IMR-90 (cell line): ENCODE measurements around the gene PITHD1. TPM values are rescaled to one million over a fixed set of nuclear protein-coding genes. Genes with fewer than 3 reads are reported as not detected.
A peak's percentile ranks its signal among the peaks of the same experiment; 100 is the strongest.

Source experiments
- ATAC-seq: fragments of 200-7000 bp; cut with Tn5 transposase; 2 replicates; pipeline ENCODE4 v1.9.1; 2020; ENCODE audit warnings: low read depth, mild to moderate bottlenecking, moderate library complexity
- BruUV-seq: library from RNA; stranded (reverse); fragments of 400-500 nt; replicated peaks from 2 replicates; lab custom pipeline; 2021; lab: Mats Ljungman, UMichigan
- CTCF ChIA-PET: fragments of 300-600 bp; formaldehyde crosslinking; extraction: SDS; loops from one replicate; lab custom pipeline; 2021; ENCODE audit warnings: antibody characterized with exemption; lab: Yijun Ruan, JAX
- POLR2A ChIA-PET: fragments of 300-600 bp; sonication (Branson Sonifier 250); formaldehyde crosslinking; loops from one replicate; lab custom pipeline; 2022; ENCODE audit warnings: antibody characterized with exemption; ENCODE audit not compliant: unreplicated experiment; lab: Charles Lee
- DNase-seq: peaks from one replicate; pipeline ENCODE4 v3.0.0; 2013
- H2AFZ ChIP-seq: replicated peaks from 2 replicates; pipeline ENCODE3; 2013; ENCODE audit warnings: low read length, mild to moderate bottlenecking; ENCODE audit not compliant: poor library complexity
- H2AK5ac ChIP-seq: 2 replicates; pipeline ENCODE4 v1.6.1; 2013; ENCODE audit warnings: low read depth, low read length, inconsistent platforms
- H2AK9ac ChIP-seq: replicated peaks from 2 replicates; pipeline ENCODE3; 2013; ENCODE audit warnings: mild to moderate bottlenecking, low read depth, low read length, moderate library complexity; ENCODE audit not compliant: poor library complexity
- H2BK120ac ChIP-seq: 2 replicates; pipeline ENCODE4 v1.6.1; 2013; ENCODE audit warnings: low read depth, low read length, inconsistent platforms
- H2BK15ac ChIP-seq: 3 replicates; pipeline ENCODE4 v1.6.1; 2013; ENCODE audit warnings: low read depth, low read length, inconsistent platforms
- H2BK20ac ChIP-seq: 2 replicates; pipeline ENCODE4 v1.6.1; 2013; ENCODE audit warnings: low read depth, mild to moderate bottlenecking, inconsistent platforms, low read length, moderate library complexity
- H2BK5ac ChIP-seq: 2 replicates; pipeline ENCODE4 v1.6.1; 2013; ENCODE audit warnings: mild to moderate bottlenecking, low read depth, low read length, inconsistent platforms; ENCODE audit not compliant: poor library complexity, severe bottlenecking
- H3K14ac ChIP-seq: replicated peaks from 2 replicates; pipeline ENCODE4 v1.6.1; 2013; ENCODE audit warnings: low read depth, low read length, inconsistent platforms
- H3K18ac ChIP-seq: 2 replicates; pipeline ENCODE4 v1.6.1; 2013; ENCODE audit warnings: low read depth, low read length, control low read depth
- H3K23ac ChIP-seq: 2 replicates; pipeline ENCODE4 v1.6.1; 2013; ENCODE audit warnings: low read depth, low read length, inconsistent platforms
- H3K27ac ChIP-seq: 2 replicates; pipeline ENCODE4 v1.5.1; 2013; ENCODE audit warnings: mild to moderate bottlenecking, control low read depth, low read length; ENCODE audit not compliant: insufficient read depth
- H3K27me3 ChIP-seq: 2 replicates; pipeline ENCODE4 v1.6.1; 2013; ENCODE audit warnings: low read length; ENCODE audit not compliant: control insufficient read depth, insufficient read depth
- H3K36me3 ChIP-seq: 2 replicates; pipeline ENCODE4 v1.6.1; 2013; ENCODE audit warnings: low read length, mixed read lengths; ENCODE audit not compliant: control insufficient read depth, insufficient read depth
- H3K4ac ChIP-seq: 2 replicates; pipeline ENCODE4 v1.6.1; 2013; ENCODE audit warnings: low read depth, low read length, inconsistent platforms
- H3K4me1 ChIP-seq: 2 replicates; pipeline ENCODE4 v1.6.1; 2013; ENCODE audit warnings: low read length, mixed read lengths; ENCODE audit not compliant: control insufficient read depth, insufficient read depth
- H3K4me2 ChIP-seq: 2 replicates; pipeline ENCODE4 v1.6.1; 2013; ENCODE audit warnings: low read depth, mild to moderate bottlenecking, control low read depth, low read length, moderate library complexity
- H3K4me3 ChIP-seq: 2 replicates; pipeline ENCODE4 v1.5.1; 2013; ENCODE audit warnings: low read depth, mild to moderate bottlenecking, control low read depth, low read length, moderate library complexity; ENCODE audit not compliant: insufficient read depth
- H3K56ac ChIP-seq: 2 replicates; pipeline ENCODE4 v1.6.1; 2013; ENCODE audit warnings: low read length, inconsistent platforms; ENCODE audit not compliant: insufficient read depth; ENCODE audit errors: extremely low read depth
- H3K79me1 ChIP-seq, 2 experiments: 2 replicates each; pipeline ENCODE4 v1.6.1; 2013; ENCODE audit warnings: low read length in 2 of 2, inconsistent platforms in 1 of 2, low read depth in 1 of 2
- H3K9ac ChIP-seq: 2 replicates; pipeline ENCODE4 v1.6.1; 2013; ENCODE audit warnings: low read depth, low read length, control low read depth
- H3K9me1 ChIP-seq: 2 replicates; pipeline ENCODE4 v1.6.1; 2013; ENCODE audit warnings: low read length, inconsistent platforms; ENCODE audit not compliant: insufficient read depth
- H3K9me3 ChIP-seq: 2 replicates; pipeline ENCODE4 v1.6.1; 2013; ENCODE audit warnings: low read length; ENCODE audit not compliant: control insufficient read depth, insufficient read depth
- H4K20me1 ChIP-seq: 2 replicates; pipeline ENCODE4 v1.6.1; 2013; ENCODE audit warnings: low read length, inconsistent platforms; ENCODE audit not compliant: insufficient read depth
- H4K5ac ChIP-seq: 2 replicates; pipeline ENCODE4 v1.6.1; 2013; ENCODE audit warnings: mild to moderate bottlenecking, low read depth, low read length, control low read depth
- H4K8ac ChIP-seq, 2 experiments: 2 replicates each; pipeline ENCODE4 v1.6.1; 2013; ENCODE audit warnings: low read depth in 2 of 2, low read length in 2 of 2, control low read depth in 1 of 2, inconsistent platforms in 1 of 2
- H4K91ac ChIP-seq: 2 replicates; pipeline ENCODE4 v1.6.1; 2013; ENCODE audit warnings: low read depth, low read length, inconsistent platforms; ENCODE audit not compliant: insufficient read depth
- MXI1 ChIP-seq: IDR thresholded peaks from 2 replicates; pipeline ENCODE4 v1.6.1; 2012; ENCODE audit warnings: low read depth, mild to moderate bottlenecking, low read length, moderate library complexity, borderline replicate concordance
- SMC3 ChIP-seq: fragments of 150-350 bp; IDR thresholded peaks from 2 replicates; pipeline ENCODE4 v1.6.1; 2016; ENCODE audit warnings: low read depth, mild to moderate bottlenecking, antibody characterized with exemption, low read length, moderate library complexity
- WGBS, 2 experiments: methylation state at CpG; one replicate each; pipeline versions ENCODE4 v1.1.5 to v1.1.7; 2013; ENCODE audit warnings: missing lambda C conversion rate in 2 of 2; ENCODE audit not compliant: insufficient read length in 1 of 2; ENCODE audit errors: extremely low coverage in 2 of 2; 5-methylcytosine and 5-hydroxymethylcytosine counted together
- dilution Hi-C: fragments of 300-500 bp; cut with HindIII; formaldehyde crosslinking; loops from one replicate; pipeline ENCODE4 v1.14.3; 2018; ENCODE audit warnings: low sequenced_read_pairs; ENCODE audit not compliant: unreplicated experiment
- in situ Hi-C: fragments of 300-500 bp; cut with MboI; formaldehyde crosslinking; loops from 3 replicates; pipeline ENCODE4 v1.14.3; 2019; ENCODE audit warnings: low sequenced_read_pairs, inconsistent platforms, mixed read lengths
- intact Hi-C: fragments of 100-400 bp; cut with micrococcal nuclease; formaldehyde crosslinking; loops from 2 replicates; pipeline ENCODE4 v1.10.0; 2022
- polyA plus RNA-seq, 3 experiments: library from polyadenylated mRNA; depleted of rRNA; stranded (reverse); fragments of >200 nt; gene quantifications; 2 replicates each; pipeline ENCODE4 v1.2.3, GENCODE V29; 2012; ENCODE audit warnings: low replicate concordance in 1 of 3
- total RNA-seq: library from RNA; depleted of rRNA; stranded (reverse); fragments of >200 nt; gene quantifications from 2 replicates; pipeline ENCODE4 v1.2.3, GENCODE V29; 2012

The PITHD1 gene
- total and polyA plus RNA-seq, 2 of the 4 experiments (the other 2 are of a cell fraction), result 23.8 to 32.0 TPM

- POLR2A ChIA-PET, result interaction anchor here (0.9 kb wide), 1 partner anchor 14 kb away, joined by 7 read pairs; no protein-coding TSS in a partner anchor
- in situ Hi-C loops, result no loop called here
- H4K20me1 ChIP-seq, result peaks cover 13% of the 10 kb centered on the region; the same call in 1 of the 2 replicates
- CTCF ChIA-PET, result interaction anchor here (1.0 kb wide), 1 partner anchor 14 kb away, joined by 3 read pairs; no protein-coding TSS in a partner anchor
- H3K36me3 ChIP-seq, result peaks cover 26% of the 10 kb centered on the region
- peaks cover 14% of the 10 kb centered on the region for H3K4me1 ChIP-seq
- peak overlapping the region; percentile 21; the same call in 1 of the 2 replicates for H4K91ac ChIP-seq
- peak overlapping the region; percentile 20; the same call in 1 of the 2 replicates for H3K27ac ChIP-seq
- peaks cover 12 to 44% of the 10 kb centered on the region in 2 experiments; a peak in 3 of 4 replicates for H3K79me1 ChIP-seq
- BruUV-seq, result no TSS peak
- H3K56ac ChIP-seq, result no peak overlapping the region
- H3K9me3 ChIP-seq, result no peaks in the 10 kb centered on the region
- no peak overlapping the region for H2BK120ac ChIP-seq
- peak overlapping the region; percentile 48 for H3K9ac ChIP-seq
- peaks cover 9% of the 10 kb centered on the region for H3K9me1 ChIP-seq
- no peak overlapping the region for H2BK20ac ChIP-seq
- no peak overlapping the region for H2BK15ac ChIP-seq
- no peaks in the 10 kb centered on the region for H3K27me3 ChIP-seq
- peak overlapping the region; percentile 44; the same call in 1 of the 2 replicates for H3K4ac ChIP-seq
- ATAC-seq, result no peak
- no peak overlapping the region for H3K14ac ChIP-seq
- H2BK5ac ChIP-seq, result no peak overlapping the region
- peak; percentile 9; the same call in 1 of the 2 replicates for TF ChIP-seq MXI1
- TF ChIP-seq SMC3, result no peak
- no peak overlapping the region for H3K18ac ChIP-seq
- H2AK9ac ChIP-seq, result peak overlapping the region; percentile 100
- peak overlapping the region; percentile 16; the same call in 1 of the 2 replicates for H3K4me3 ChIP-seq
- intact Hi-C loops, result no loop called here
- H4K5ac ChIP-seq, result no peak overlapping the region
- dilution Hi-C loops, result no loop called here
- H3K4me2 ChIP-seq, result peak overlapping the region; percentile 65; the same call in 1 of the 2 replicates
- peak overlapping the region; percentile 44 for H2AFZ ChIP-seq
- H3K23ac ChIP-seq, result peak overlapping the region; percentile 79
- 0 out of 4 replicates have a peak overlapping the region, but pooled peaks of 1 of the 2 experiments have one; percentile 25 for H4K8ac ChIP-seq
- no peak for DNase-seq
- H2AK5ac ChIP-seq, result peak overlapping the region; percentile 75; the same call in 1 of the 2 replicates
- WGBS, 2 experiments, result 75% methylated on average over 6 of the region's 19 CpGs; no CpG with 5 or more reads in 1 of the 2 experiments
Measured at GRCh38 chr1:23792151-23792945, 14.1 kb downstream of the PITHD1 start.
